22Rv1 (cell line): ENCODE measurements around the gene EGFLAM.

Experiments
- ZFX ChIP-seq: fragments of 450-650 bp; IDR thresholded peaks from 2 replicates; pipeline ENCODE4 v1.6.1; 2017; ENCODE audit warnings: antibody characterized with exemption, borderline replicate concordance
- TF ChIP-seq, protein P1 (sequence below): fragments of 450-650 bp; IDR thresholded peaks from 2 replicates; pipeline ENCODE4 v1.5.1; 2017; ENCODE audit warnings: mild to moderate bottlenecking

DNA sequence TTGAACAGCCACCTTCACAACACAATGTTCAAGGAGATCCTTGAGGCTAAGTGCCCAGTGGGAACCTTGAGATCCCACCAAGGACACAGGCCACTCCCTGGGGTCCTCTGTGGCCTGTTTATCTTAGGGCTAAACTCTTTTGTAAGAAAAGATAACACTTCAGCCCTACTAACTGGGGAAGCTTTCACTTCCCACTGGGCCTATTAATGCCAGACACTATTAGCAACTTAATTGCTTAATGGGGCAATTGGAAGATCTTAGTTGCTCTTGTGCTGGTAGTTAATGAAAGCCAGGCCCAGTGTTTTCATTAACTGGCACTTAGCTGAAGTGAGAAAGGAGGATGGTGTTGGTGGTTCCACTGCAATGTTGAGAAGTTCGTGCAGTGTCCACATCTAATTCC is 117.1 kb downstream of the EGFLAM start:
- TF ChIP-seq, protein P1, sequence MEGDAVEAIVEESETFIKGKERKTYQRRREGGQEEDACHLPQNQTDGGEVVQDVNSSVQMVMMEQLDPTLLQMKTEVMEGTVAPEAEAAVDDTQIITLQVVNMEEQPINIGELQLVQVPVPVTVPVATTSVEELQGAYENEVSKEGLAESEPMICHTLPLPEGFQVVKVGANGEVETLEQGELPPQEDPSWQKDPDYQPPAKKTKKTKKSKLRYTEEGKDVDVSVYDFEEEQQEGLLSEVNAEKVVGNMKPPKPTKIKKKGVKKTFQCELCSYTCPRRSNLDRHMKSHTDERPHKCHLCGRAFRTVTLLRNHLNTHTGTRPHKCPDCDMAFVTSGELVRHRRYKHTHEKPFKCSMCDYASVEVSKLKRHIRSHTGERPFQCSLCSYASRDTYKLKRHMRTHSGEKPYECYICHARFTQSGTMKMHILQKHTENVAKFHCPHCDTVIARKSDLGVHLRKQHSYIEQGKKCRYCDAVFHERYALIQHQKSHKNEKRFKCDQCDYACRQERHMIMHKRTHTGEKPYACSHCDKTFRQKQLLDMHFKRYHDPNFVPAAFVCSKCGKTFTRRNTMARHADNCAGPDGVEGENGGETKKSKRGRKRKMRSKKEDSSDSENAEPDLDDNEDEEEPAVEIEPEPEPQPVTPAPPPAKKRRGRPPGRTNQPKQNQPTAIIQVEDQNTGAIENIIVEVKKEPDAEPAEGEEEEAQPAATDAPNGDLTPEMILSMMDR = no peak
- TF ChIP-seq ZFX = no peak
